SKM-1 treated with dmso at 0.1 percent for 144 hours (cell line): ENCODE data around the gene RTEL1.

Experiments used
- DNase-seq: peaks from one replicate; lab custom pipeline; 2025; ENCODE audit not compliant: unreplicated experiment; lab: John Stamatoyannopoulos, UW

Gene RTEL1

GRCh38 chr20:63739130-63740069 lies 81.3 kb downstream of the RTEL1 start, which contains the start of gene SLC2A4RG:
Gene SLC2A4RG (plus strand): TSS chr20:63739776. CDS start chr20:63739913, 137 bp downstream.
- DNase-seq: peak; percentile 45

- no peak for DNase-seq
These were observed 82.0 kb downstream of the RTEL1 start for GRCh38 chr20:63740070-63740626.

GRCh38 chr20:63740627-63741353 lies 82.7 kb downstream of the RTEL1 start:
- DNase-seq: peak; percentile 67

- DNase-seq: no peak
These were observed 83.2 kb downstream of the RTEL1 start for GRCh38 chr20:63741354-63741675.

GRCh38 chr20:63741676-63742380 lies 83.7 kb downstream of the RTEL1 start:
- no peak for DNase-seq

GRCh38 chr20:63742381-63743024 lies 84.4 kb downstream of the RTEL1 start:
- DNase-seq: no peak

GRCh38 chr20:63743210-63743970 lies 85.3 kb downstream of the RTEL1 start:
- DNase-seq: no peak

GRCh38 chr20:63744158-63744557 lies 86.0 kb downstream of the RTEL1 start:
- no peak for DNase-seq

GRCh38 chr20:63744574-63745423 lies 86.7 kb downstream of the RTEL1 start:
- no peak for DNase-seq

GRCh38 chr20:63745424-63745805 lies 87.3 kb downstream of the RTEL1 start:
- no peak for DNase-seq
